ENCODE results near the gene MSH3. TPM values are rescaled to one million over a fixed set of nuclear protein-coding genes. Genes with fewer than 3 reads are reported as not detected.
"Not testable (repeated sequence)": the region's sequence is repeated elsewhere in the genome, so short reads cannot be mapped to it uniquely, and the experiment has no call there.

Gene MSH3
- polyA plus RNA-seq, 3 donors: 17.2 to 20.6 (median 19.4) TPM

DNA sequence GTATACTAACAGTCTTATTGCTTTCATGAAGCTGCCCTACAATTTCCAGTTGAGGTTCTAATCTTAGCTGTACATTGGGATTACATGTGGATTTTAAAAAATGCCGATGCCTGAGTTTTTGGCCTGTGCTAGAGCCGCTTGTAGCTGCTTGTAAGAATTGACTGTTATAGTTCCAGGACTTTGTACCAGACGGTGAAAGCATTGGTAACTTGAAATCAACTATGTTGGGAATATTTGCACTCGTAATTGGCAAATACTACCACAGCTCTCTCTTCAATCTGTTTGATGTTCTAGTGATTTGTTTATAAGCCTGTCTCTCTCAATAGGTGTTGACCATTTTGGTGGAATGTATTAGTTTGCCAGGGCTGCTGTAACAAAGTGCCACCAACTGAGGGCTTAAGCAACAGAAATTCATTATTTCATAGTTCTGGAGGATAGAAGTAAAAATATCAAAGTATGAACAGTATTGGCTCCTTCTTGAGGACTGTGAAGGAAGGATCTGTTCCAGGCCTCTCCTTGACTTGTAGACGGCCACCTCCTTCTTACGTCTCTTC, 50.8 kb downstream of the MSH3 start:
- no peak for DNase-seq

DNA sequence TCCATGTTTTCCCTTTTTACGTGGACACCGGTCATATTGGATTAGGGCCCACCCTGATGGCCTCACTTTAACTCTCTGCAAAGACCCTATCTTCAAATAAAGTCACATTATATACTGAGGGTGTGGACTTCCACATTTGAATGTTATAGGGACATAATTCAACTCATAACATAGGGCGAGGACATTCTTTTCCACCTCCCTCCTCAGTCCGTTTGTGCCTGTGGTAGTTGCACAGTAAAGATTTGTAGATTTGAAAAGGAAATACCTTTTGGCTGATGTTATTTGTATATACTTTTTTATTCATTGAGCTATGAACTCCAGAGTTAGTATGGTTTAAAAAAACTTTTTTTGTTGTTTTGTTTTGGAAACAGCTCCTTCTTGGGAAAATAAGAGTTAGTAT, 51.3 kb downstream of the MSH3 start:
- DNase-seq: no peak

DNA sequence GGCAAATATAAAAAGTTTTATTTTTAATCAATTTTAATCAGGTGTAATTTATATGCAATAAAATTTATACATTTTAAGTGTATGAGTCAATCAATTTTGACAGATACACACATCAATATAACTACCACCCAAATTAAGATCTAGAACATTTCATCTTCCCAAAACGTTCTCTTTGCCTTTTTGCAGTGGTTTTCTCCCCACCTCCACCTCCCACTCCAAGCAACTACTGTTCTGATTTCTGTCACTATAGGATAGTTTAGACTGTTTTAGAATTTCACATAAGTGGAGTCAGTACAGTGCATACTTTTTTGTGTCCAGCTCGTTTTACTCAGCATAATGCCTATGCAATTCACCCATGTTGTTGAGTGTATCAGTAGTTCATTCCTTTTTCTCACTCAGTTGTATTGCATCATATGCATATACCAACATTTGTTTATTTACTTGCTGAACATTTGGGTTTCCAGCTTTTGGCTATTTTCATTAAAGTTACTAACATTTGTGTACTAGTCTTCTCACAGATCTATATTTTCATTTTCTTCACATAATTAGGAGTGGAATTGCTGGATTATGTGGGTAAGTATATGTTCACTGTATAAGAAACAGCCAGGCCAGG, 52.5 kb downstream of the MSH3 start:
- no peak for DNase-seq

DNA sequence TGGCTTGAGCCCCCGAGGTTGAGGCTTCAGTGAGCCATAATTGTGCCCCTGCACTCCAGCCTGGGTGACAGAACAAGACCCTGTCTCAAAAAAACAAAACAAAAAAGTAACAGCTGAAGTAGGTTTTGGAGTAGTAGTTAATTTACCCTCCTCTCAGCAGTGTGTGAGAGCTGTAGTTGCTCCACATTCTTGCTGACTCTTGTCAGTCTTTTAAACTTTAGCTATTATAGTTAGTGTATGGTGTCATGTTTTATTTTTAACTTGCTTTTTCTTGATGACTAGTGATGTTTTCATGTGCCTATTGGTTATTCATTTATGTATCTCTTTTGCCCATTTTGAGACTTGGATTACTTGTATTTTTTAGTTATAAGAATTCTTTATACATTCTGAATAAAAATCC, 53.2 kb downstream of the MSH3 start:
- no peak for DNase-seq

DNA sequence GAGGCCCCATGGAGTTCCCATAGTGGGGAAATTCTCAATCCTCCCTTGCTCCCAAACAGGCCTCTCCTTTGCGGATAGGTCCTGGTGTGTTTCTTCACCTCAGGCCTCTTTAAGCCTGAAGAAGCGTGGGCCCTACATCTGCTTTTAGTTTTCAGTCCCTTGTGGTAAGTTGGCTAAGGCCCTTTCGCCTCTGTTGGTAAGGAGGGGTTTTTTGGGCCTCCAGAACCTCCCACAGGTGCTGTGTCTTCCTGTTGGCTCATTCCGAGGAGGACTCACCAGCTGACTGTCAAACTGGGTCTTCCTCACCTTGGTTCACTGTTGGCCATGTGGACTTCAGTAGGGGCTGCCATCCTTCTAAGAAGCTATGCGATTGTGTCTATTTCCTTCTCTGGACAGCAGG, 56.8 kb downstream of the MSH3 start:
- no peak for DNase-seq

DNA sequence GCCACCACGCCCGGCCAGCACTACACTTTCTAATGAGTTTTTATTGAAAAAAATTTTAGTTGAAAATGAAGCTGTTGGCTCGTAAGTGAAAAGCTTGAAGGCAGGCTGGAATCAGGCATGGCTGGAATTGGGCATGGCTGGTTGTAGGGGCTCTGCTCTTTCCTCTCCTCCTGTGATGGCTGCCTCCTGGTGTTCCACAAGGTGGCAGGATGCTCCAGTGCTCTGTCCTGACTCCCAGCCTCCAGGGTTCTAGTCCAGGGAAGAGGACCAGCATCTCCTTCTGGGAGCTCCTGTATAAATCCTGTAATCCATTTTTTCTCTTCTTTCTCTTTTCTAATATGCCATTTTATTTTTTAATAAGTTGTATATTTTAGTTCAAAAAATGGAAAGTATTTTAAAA, 57.5 kb downstream of the MSH3 start:
- no peak for DNase-seq

DNA sequence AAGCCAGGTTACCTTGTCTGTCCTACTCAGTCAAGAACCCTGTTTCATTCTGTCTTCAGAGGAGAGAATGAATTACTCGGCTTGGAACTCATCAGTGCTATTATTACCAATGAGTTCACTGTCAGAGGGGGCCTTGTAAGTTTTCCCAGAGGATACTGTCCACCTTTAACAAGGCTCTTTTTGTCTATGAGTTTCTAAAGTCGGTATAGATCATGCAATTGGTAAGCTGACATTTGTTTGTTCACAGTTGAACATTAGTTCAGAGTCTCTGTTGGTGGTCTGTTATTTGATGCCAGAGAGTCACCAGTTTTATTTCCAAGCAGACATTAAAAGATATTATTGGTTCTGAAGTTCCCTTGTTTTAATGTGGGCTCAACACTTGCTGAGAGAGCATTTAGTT, 58.5 kb downstream of the MSH3 start:
- DNase-seq: no peak

DNA sequence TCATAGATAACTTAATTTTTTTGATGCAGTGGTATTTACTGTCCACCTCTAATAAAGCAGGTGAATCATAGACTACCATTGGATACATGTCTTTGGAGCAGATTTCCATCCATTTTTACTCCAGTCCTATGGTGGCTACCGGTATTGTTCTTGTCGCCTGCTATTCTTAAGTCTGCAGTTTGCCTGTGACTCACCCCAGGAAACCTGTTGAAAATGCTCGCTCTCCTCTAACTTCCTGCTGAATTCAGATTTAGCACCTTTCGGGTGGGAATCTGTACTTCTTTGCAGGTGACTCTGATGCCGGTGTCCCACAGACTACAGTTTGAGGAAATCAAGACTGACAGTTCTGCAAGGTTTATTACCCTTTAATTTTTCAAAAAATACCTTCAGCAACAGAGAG, 59.2 kb downstream of the MSH3 start:
- DNase-seq: no peak

DNA sequence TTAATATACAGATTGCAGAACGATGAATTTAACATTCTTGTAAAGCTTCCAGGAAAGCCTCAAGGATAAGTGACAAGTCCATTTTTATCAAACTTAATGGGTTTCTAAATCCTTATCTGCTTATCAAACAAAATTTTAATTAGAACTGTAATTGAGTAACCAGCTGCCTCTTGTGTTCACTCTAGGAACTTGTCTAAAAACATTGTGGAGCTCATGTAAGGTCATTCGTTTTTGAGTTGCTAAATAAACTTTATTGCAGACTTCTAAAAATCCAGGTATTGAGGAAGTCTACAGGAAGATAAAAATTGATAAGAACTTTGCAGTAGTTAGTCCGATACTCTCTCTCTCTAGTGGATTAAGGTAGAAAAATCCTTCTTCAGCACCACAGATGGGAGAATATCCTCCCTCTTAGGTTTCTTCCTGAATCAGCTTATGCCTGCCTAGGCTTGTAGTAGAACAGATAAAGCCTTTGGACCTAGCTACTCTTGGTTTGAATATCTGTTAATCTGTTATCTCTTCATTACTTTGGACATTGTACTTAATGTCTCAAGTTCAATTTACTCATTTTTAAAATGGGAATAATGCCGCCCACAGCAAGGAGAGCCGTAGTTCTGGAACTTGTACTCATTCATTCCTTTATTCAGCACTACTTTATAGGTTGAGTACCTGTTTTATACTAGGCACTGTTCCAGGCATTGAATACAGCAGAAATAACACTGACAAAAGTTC, 60.3 kb downstream of the MSH3 start:
- DNase-seq: no peak

DNA sequence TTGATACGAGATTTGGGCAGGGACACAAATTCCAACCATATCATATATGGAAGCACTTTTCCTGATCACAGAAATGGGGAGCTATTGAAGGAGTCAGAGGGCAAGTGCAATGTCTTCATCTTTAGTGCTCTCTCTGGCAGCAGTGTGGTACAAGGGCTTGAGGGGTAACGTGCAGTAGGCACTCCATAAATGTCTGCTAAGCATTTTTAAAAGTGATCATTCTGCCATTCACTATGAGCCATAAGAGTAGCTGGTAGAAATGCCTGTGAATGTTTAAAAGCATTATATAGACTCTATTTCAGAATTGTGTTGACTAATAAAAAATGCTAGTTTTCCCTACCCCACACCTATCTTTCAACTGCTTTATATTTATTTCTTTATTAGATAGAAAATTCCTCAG, 61.4 kb downstream of the MSH3 start:
- no peak for DNase-seq

DNA sequence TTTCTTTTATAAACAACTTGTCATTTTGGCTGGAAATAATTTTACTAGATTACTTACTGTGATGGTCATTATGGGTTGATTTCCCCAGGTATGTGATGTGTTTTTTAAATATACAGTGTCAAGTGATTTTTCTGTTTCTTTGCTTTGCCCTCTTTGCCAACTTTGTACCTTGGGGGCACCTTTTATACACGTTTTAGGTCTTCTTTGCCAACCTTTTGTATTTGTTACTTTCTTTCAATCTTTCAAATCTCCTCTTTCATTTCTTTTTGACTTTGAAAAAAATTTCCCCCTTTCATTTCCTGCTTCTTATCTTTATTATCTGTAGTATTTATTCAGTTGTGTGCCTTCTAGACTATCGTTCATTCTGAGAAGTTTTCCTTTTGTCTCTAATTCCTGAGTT, 65.7 kb downstream of the MSH3 start:
- DNase-seq: no peak

DNA sequence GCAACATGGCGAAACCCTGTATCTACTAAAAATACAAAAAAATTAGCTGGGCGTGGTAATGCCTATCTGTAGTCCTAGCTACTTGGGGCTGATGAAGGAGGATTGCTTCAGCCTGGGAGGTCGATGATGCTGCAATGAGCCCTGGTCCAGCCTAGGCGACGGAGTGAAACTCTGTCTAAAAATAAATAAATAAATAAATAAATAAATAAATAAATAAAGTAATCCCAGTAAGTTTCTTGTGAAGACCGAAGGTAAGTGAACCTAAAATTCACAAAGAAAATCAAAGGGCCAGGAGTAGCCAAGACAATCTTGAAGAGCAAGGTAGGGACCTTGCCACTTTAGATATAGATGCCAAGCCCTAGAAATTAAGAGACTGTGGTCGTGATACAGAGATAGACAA, 68.5 kb downstream of the MSH3 start:
- no peak for DNase-seq

DNA sequence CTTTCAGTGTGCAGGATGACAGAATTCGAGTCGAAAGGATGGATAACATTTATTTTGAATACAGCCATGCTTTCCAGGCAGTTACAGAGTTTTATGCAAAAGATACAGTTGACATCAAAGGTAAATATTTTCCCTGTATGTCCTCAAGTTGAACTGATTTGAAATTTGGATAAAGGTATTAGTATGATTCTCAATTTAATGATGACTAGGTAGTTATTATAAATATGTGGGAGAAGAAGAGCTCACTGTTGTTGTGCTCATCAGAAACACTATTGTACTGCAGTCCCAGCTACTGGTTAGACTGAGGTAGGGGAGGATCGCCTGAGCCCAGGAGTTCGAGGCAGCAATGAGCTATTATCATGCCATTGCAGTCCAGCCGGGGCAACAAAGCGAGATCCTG, 71.0 kb downstream of the MSH3 start:
- no peak for DNase-seq

DNA sequence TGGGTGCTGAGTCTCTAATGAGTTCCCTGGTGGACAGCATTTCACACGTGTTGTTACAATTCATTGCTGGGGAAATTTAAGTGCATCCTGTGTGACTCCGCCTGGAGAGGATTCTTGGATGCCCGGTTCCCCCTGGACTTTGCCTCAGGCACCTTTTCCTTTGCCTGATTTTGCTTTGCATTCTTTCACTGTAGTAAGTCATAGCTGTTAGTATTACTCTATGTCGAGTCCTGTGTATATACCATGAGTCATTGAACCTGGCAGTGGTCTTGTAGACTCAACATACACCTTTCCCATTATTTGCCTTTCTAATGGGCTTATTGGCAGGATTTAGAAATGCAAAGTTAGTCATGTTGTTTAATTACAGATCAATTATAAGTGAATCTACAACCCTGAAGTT, 82.3 kb downstream of the MSH3 start:
- no peak for DNase-seq

DNA sequence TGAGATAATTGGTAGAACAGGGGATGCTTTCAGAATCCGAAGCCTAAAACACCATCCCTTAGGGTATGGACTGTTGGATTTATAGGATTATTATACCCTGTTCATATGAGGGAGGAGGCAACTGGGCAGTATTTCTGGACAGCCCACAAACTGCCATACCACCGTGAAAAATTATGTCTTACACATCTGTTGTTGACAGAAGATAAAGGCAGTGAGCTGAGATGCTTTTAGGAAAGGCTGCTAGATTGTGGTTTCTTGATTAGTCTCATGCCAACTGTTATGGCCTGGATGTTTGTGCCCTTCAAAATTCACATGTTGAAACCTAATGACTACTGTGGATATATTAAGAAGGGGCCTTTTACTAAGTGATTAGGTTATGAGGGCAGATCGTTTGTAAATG, 84.0 kb downstream of the MSH3 start:
- DNase-seq: no peak

DNA sequence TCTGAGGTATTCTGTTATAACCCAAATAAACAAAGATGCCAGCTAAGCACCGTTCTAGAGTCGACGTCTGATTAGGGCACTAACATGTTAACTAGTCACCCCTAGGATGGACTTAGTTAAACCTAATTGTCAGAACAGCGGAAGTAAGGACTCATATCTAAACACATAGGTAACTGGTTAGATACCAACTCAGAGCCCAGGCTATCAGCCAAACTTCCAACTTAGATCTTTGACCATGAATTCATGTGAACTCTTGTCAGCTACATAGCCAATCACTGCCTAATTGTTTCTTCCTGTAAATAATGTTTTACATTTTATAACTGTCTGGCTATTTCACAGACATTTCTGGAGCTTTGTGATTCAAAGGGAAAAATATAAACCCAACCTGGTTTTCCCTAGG, 84.6 kb downstream of the MSH3 start:
- DNase-seq: no peak

DNA sequence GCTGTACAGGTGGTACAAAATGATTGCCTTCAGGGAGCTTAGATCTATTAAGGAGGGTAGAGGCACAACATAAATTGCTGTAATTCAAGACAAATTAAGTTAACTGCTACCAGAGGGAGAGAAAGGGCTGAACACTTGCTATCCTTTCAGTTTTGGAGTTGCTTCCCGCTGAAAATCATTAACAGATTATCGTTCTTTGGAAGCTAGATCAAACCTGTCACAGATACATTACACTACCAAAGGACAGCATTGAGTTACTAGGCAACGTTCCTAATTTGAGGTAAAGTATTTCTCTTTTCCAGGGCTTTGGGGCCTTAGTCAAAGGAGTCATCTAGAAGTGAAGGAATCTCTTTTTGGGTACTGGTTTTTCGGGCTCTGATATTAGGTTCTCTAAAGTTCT, 85.0 kb downstream of the MSH3 start:
- no peak for DNase-seq

DNA sequence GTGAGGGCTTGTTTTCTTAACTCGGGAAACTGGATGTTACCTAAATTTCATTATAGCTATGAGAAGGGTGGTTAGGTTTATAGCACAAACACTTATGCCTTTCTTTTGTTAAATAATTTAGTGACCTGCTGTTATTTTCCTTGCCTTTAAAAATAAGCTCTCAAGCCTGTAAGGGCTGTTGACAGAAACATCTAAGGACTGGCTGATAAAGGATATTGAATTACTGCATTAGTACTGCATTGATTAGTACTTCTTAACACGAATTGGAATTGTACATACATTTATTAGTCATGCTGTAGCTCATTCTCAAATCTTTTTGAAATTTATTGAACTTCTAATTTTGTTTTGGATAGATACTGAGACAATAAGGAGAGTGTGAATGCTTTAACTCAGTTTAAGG, 85.4 kb downstream of the MSH3 start:
- no peak for DNase-seq

DNA sequence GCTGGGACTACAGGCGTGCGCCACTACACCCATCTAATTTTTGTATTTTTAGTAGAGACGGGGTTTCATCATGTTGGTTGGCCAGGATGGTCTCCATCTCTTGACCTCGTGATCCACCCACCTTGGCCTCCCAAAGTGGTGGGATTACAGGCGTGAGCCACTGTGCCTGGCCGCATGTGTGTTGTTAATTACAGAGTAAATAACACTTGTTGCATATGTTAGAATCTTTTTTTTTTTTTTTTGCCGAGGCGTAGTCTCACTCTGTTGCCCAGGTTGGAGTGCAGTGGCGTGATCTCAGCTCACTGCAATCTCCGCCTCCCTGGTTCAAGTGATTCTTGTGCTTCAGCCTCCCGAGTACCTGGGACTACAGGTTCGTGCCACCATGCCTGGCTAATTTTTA, 86.0 kb downstream of the MSH3 start:
- DNase-seq: not testable (repeated sequence)

DNA sequence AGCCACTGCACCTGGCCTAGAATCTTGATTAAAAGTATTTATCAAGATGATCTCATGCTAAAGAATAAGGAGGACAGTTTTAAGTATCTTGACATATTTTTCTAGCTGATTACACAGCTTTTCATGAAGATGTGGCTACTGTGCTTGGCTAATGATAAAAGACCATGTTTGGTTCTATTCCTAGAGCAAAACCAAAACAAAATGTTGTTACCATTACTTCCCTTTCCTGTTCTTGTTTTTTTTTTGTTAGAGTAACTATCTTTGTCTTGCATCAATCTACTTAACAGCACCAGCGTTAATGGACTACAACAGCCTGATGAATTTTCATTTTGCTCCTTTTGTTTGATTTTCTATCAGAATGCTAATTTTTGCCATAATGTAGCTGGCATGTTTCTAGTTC, 86.5 kb downstream of the MSH3 start:
- DNase-seq: no peak

DNA sequence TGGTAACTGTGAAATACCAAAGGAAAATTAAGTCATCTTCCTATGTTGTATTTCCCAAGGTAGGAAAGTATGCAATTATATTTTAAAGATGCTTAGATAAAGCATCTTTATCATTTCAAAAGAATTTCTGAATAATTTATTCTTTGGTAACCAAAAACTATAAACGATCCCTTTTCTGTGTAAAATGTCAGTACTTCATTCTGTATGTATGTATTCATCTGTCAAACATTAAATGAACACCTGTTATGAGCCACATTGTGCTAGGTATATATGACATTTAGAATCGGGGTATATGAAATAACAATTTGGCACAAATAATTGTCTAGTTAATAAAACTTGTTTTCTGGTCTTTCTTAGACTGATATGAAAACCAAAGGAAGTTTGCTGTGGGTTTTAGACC, 89.7 kb downstream of the MSH3 start:
- DNase-seq: no peak

DNA sequence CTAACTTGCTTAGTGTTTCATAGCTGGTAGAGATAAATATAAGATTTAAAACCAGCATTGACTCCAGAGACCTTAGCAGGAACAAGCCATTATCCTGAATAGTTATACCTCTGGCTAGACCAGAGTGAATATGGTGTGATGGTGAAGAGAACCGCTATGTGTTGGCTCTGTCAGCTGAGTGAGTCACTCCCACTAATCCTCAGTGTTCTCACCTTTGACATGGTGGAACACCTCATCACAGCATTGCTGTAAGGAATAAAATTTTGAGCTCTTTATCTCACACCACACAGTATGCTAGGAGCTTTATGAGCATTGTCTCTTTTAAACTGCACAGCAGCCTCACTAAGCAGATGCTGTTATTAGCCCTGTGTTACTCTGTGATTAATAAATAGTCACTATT, 91.0 kb downstream of the MSH3 start:
- no peak for DNase-seq

DNA sequence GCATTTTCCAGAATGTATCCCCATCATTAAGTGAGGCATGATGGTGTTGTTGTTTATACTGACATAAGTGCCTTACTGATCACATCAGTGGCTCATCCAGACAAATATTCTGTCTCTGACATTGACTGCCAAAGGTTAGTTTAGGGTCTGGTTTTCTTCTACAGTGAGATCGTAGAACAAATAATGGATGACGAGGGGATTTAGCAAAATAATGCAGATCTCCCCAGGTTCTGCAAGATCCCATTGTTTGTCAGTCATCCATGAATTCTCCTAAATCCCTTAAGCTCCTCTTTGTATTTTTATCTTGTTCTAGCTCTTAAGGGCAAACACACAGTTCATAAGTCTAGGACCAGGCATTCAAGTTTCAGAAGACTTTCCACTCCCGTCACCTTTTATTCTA, 93.5 kb downstream of the MSH3 start:
- DNase-seq: no peak

DNA sequence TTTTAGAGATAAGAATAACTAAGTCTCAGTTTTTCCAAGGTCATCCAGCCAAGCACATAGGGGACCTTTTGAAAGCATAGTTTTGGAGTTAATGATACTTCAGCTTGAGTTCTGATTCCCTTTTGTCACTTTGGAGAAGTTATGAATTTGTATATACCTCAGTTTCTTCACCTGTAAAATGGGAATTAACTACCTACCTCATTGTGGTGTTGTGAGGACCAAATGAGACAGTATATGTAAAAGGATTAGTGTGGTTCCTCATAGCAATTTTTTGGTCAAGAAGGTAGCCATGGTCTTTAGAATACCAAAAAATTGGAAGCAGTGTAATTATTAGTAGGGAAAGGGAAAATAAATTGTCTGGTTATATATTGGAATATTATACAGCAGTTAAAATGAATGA, 98.0 kb downstream of the MSH3 start:
- DNase-seq: no peak

All from renal pelvis (tissue), 4 donors.